HG03558 (cell line): ENCODE results near the gene UBE2QL1.

Experiments
- ATAC-seq: cut with Tn5 transposase; IDR thresholded peaks from one replicate; pipeline ENCODE4 v1.9.1; 2021; ENCODE audit warnings: moderate number of reproducible peaks; ENCODE audit not compliant: unreplicated experiment; ENCODE audit errors: extremely low read depth

UBE2QL1 gene

DNA sequence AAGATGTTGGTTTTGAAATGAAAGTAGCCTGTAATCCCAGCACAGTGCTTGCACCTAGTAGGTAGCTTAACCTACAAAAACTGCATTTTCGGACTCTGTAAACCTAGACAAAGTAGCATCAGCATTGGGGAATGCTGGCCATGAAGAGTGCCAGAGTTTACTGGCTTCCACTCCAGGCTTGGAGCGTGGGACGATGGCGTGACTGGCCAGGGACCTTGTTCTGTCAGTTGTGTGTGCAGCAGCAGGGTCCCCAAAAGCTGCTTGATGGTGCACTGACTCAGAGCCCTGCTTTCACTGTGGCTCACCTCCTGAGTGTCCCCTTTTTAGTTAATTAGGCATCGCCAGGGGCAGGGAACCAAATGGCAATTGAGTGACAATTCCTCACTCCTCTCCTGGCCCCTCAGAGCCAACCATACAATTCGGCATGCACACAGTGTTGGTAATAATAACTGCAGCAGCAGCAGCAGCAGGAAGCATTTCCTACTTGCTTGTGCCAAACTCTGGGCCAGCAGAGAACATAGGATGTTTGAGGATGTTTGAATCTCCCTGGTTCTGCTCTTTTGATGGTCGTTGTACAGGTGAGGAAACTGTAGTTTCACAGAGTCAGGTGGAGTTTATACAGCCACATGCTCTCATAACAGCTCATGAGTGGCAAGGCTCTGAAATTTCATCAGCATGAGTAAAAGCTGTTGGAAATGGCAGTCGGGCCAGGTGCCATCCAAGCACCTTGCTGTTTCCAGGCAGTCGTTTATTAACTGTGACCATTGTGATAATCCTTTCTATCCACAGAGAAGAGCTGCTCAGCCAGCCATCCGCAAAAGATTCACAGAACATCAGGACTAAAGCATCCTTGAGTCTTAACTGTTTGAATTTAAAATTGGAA, 4.2 kb downstream of the UBE2QL1 start:
- no peak for ATAC-seq

DNA sequence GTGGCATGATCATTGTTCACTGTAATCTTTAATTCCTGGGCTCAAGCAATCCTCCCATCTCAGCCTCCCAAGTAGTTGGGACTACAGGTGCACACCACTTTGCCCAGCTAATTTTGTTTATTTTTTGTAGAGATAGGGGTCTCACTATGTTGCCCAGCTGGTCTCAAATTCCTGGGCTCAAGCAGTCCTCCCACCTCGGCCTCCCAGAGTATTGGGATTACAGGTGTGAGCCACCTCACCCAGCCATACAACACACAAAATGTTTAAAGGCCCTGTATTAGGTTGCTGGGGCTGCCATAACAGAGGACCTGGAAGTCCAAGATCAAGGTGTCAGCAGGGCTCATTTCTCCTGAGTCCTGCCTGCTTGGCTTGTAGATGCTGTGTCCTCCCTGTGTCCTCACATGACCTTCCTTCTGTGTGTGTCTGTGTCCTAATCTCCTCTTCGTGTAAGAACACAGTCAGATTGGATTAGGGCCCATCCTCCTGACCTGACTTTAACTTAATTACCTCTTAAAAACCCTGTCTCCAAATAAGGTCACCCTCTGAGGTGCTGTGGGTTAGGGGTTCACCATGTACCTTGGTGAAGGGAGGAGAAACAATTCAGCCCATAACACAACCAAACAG, 5.4 kb downstream of the UBE2QL1 start:
- ATAC-seq = no peak

DNA sequence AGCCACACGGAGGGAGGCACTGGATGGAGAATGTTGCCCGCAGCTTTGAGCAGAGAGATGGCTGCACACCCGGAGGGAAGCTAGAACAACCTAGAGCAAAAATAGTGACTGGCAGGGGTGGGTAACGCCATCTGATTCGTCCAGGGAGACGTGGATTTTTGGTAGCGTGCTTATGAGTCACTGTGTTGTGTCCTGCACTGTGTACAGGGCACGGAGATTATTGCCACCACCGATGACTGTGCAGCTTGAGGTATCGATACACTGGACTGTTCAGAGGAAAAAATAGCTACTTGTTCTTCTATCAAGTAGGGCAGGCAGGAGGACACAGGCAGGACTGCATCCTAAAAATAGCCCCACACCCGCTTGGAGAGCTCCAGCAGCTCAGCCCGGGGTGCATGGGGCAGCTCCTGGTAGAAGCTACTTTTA, 6.0 kb downstream of the UBE2QL1 start:
- no peak for ATAC-seq

DNA sequence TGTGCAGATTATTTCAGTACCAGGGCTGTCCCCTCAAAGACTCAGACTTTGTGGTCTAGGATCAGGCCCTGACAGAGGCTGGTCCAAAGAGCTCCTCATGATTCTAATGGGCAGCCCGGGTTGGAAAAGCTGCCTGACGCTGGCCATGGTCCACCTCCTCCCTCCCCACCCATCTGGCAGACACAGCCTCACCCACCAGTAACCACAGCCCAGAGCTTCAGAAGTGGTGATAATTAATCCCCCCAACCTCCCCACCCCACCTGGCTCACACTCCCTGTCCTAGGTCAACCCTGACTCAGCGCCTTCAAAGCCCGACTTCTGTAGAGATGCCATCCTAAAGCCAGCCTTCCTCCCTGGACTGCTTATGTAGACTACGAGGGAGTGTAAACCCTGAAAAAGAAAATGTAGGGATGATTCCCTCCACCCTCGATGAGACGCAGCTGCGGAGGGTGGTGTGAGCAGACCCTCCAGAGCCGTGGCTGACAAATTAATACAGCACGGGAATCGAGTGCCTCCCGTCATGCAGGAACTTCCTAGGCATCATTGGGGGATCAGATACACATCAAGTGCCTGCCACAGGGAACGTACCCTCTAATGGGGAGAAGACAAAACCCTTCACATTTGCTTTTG, 7.0 kb downstream of the UBE2QL1 start:
- no peak for ATAC-seq

DNA sequence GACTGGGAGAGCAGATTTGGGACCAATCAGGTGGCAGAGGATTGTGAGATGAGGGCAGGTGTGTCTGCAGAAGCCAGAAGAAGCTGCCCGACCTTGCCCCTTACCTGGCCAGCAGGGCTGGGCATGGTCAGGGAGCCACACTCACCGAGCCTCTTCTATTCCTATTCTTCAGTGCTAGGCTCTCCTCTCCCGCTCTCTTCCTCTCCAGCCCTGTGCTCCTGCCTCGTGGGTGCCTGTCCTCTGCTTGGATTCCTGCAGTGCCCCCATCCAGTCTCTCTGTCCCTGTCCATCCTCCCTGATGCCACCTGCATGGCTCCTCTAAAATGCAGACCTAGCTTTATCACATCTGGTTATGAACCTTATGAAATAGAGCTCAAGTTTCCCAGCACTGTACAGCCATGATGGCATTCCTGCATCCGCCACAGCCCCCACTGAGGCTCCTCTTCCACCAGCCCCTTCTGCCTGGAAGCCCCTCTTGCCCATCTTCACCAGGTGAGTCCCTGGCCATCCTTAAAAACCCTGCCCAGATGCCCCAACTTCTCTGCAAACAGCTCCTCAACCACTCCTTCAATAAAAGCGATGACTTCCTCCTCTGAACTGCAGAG, 8.2 kb downstream of the UBE2QL1 start:
- no peak for ATAC-seq

DNA sequence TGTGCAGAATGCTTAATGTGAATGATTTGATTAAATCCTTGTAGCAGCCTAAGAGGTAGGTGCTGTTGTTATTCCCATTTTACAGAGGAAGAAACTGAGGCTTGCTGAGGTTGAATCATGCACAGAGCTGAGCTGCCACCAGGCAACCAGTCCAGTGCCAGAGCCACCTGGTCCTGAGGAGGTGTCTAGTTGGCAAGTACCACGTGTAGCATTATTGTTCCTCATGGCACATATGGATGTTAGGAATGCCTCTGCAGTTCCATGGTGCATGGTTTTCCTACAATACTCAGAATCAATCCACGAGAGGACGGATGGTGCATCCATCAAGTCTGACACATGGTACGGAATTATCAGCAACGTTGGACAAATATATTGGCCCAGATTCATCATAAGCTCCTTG, 8.9 kb downstream of the UBE2QL1 start:
- ATAC-seq = no peak

DNA sequence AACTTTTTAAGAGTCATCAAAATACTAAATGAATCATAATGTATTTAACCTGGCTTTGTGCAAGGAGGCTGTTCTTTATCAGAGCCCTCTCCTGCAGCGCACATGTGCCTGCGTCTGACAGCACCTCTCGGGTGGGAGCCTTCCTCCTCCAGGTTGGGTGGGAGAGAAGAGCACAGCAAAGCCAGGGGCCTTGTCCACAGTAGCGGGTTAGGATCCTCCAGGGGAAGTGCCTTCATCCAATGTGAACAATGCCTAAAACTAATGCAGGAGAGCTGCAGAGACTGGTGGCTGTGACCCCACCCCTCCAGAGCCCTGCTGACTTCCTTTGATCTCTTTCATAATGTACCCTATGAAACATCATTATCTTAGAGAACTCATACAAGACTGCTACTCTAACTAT, 10.2 kb downstream of the UBE2QL1 start:
- ATAC-seq = no peak

DNA sequence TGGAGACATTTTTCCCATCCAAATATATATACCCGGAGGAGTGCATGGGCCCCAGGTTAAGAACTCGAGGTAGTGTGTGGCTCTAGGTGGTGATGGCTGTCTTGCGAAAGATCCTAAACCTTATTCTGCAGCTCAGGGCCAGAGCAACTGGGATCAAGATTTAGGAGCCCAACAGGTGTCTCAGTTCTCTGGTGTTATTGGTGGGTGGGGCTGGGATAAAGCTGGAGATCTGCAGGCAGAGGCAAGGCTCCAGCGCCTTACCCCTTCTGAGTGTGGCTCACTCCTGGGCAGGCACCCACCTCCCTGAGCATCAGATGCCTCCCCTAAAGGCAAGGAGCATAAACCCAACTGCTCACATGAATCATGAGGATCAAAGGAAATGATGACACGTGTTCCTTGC, 11.2 kb downstream of the UBE2QL1 start:
- no peak for ATAC-seq

DNA sequence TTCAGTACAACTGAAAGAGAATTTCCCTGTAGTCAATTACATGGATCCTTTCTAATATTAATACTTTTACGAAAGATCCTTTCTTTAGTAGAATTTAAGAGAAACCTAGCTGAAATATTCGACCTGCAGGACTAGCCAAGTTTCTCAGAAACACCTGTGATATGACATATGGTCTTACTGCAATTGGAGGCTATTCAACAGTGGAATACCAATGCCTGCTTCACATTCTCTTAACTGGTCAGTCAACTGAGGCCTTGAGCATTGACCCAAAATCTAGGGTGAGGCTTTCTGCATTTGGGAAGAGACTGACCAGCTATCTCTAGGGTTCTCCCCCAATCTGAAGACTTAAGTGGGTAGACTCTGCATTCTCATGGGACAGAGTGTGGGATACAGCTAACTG, 12.3 kb downstream of the UBE2QL1 start:
- ATAC-seq = no peak

DNA sequence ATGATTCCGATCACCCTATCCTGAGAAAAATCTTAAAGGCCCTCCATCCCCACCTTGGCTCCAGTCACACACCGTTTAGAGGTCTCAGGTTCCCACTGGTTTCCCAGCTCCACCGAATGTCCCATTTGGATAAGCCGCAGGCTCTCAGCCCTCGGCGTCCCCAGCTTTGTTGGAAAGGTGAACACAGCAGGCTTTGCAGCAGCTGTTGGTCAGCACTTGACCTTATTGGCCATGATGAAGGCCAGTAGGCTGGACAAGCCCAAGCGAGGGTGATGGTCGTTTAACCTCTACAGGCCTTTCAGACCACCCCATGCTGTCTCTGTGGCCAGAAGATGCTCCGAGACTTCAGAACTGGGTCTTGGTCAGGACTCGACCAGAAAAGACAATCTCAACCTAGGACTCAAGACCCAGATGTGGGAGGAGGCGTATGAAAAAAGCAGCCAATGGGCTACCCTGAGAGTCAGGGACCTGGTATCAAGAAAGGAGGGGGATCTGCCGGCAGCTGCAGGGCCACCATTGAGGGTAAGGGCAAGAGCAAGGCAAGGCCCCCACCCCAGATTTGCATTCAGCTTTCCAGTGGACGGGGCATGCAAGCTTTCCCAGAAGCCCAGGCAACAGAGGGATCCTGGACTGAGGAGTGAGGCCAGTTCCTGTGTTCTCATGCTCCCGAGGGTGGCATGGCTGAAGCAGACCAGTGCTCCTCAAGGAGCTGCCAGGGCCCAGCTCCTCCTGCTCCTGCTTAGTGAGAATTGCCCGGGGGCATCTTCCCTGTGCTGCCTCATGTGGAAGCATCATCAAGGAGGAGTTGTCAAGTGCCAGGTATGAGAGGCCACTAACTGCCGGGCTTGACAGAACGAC, 13.4 kb downstream of the UBE2QL1 start:
- ATAC-seq = no peak

DNA sequence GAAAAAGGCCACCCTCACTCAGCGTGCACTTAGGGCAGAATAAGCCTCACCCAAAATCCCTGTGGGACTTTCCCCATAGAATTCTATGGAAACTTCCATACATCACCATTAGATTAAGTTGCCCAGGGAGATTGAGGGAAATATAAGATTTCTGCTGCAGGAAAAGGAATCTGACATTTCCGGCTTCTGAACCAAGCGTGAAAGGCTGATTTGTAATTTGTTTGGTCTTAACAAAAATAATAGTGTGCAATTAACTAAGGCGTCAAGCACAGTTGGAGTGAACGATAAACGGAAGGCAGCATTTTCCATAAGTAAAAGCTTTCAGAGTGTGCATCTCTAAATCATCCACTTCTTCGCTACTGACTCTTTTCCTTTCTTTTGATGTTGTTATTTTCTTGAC, 14.0 kb downstream of the UBE2QL1 start:
- no peak for ATAC-seq

DNA sequence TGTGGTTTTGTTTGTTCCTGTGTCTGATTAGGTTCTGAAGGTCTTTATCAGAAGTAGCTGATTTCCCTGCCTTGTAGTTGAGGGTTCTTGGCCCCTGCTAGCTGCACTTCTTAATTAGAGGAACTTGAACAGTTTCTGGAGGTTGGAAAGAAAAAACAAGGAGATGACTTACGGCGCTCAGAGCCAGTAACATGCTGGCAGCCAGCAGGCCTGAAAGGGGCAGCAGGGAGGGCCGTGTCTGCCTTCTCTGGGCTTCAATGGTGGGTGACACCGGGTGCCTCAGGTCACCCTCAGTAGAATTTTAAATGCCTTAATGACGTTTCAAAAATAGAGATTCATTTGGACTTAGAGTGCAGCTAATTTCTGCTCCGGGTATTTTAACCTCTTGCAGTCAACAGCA, 15.8 kb downstream of the UBE2QL1 start:
- ATAC-seq = no peak

DNA sequence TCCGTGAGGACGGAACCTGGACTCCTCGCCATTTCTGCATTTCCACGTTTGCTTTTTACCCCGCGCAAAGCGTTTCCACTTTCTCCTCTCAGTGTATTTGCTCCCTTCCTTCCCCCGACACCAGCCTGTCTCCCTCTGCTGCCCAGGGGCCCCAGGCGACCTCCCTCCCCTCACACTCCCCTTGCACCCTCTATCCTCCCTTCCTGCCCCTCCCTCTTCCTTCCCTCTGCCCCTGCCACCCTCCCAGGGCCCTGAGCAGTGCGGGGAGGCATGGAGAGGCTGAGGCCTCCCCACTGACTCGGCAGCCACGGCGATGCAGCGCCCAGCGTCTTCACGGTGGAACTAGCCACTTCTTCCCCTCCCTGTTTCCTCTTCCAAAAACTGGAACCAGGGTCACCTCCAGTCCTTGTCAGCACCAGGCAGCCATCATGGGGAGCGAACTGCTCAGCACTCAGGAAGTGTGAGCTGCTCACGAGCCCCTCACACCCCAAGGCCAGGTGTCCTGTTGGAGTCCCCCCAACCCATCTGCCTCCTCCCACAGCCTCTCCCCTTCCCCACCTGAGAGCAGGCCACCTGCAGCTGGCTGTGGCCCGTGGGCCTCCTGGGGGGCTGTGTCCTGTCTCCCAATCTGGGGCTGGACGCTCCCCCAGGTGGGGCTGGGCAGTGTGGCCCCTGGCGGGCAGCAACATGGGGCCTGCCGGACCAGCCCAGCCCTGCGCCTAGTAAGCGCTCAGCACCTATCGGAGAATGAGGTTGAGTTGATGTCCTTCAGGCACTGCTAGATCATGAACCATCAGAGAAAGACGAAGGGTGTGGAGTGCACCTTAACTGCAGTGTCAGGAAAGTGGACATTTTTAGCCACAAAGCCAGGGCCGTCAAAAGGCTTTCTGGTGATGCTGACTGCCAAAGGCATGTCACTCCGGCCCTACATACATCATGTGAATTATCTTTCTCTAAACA, 17.5 kb downstream of the UBE2QL1 start:
- ATAC-seq = no peak

DNA sequence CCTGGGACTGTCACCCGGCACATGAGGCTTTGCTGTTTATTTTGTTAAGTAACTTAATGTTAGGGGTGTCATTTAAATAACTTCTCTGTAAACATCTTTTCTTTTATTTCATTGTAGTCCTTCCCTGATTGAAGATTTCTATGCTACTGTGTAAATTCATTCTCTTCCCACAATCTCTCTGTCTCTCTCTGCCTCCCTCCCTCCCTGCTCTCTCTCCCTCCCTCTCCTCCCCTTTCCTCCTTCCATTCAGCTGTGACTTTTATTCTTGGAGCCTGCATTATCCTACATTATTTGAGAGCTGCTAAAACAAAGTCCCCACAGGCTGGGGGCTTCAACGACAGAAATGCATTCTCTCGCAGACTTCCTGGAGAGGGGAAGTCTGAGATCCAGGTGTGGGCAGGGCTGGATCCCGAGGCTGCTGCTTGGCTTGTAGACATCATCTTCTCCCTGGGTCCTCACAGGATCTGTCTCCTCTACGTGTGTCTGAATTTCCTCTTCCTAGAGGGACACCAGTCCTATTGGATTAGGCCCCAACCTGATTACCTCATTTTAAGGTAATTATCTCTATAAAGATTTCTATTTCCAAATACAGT, 18.4 kb downstream of the UBE2QL1 start:
- ATAC-seq = no peak

DNA sequence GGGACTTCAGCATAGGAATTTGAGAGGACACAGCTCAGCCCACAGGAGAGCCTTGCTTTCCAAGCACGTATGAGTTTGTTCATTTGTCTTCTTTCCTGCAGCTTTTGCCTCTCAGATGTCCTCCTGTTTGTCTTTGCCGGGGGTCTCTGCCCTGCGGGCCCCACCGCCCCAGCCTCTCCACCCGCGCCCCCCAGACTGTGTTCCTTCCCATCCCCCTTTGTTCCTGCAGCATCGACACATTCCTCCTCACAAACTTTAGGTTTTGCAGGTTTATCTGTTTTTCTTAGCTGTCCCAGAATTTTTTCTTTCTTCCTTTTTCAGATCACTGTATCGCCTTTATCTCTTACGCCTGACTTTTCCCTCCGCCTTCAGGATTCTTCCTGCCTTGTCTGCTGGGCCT, 18.9 kb downstream of the UBE2QL1 start:
- no peak for ATAC-seq

DNA sequence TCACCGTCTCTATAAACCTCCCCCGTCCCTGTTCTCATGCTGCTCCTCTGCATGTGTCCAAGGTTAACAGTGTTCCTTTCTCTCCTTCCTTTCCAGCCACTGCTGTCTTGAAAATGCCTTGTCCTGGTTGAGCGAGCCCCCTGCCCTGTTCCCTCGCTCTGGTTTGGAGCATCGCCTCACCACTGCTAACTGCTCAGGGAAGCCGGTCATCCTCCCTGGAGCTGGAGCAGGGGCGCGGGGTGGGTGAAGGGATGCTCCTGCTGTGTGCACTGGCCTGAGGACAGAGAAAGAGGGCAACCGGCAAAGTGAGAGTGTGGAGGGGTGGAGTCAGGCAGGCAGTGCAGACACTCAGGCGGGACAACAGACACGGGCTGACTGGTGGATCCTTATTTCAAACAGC, 19.4 kb downstream of the UBE2QL1 start:
- ATAC-seq = no peak

DNA sequence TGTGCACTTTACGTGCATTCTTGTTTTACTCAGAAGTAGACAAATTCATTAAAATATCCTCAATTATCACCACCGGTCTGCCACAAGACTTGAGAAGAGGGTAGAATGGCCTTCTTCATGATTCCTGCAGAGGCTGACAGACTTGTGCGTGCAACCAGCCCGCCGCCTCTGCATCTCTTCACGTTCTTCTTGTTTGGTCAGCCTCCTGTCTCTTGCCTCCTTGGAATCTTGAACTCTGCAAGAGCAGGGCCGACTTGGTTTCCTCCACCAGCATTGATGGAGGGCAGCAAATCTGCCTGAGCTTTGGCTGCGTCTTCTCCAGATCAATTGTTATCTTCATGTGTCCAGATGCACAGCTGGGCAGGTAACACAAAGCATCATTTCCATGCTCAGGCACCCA, 20.2 kb downstream of the UBE2QL1 start:
- no peak for ATAC-seq

DNA sequence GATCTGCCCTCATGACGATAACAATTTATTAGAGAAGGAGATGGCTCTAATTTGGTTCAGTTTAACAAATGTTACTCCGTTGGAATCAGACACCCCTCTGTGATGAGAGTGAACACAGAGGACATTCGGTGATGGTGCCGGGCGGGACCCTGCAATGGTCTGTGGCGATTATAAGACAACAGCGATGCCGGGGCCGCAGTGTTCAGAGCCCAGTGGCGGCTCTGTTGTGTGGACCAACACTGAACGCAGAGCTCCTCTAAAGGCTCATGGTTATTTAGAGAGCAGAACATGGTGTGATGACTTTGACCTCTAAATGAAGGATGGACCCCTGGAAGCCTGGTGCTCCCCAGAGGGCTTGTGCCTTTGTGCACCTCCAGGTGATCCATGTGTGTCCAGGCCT, 21.2 kb downstream of the UBE2QL1 start:
- no peak for ATAC-seq

DNA sequence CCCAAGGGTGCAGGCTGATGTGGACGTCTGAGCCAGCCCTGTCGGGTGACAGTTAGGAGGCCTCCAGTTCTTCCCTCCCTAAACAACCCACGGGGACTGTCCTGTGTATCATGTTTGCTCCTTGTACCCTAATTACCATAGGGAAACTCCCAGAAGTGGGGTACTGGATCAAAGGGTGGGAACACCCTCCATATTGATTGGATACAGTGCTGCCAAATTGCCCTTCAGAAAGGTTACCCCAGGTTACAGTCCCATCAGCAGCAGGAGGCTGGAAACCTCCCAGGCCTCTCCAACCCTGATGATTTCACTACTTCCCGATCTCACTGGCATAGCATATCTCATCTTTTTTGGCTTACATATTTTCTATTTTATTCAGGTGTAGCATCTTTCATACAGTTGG, 22.0 kb downstream of the UBE2QL1 start:
- no peak for ATAC-seq
